Progenitor cell of endocrine pancreas (in vitro differentiated cells): ENCODE data around the gene ZNF841. TPM values are rescaled to one million over a fixed set of nuclear protein-coding genes. Genes with fewer than 3 reads are reported as not detected.
"Not testable (repeated sequence)": the region's sequence is repeated elsewhere in the genome, so short reads cannot be mapped to it uniquely, and the experiment has no call there.

Experiments
- DNase-seq: peaks from one replicate; pipeline ENCODE4 v3.0.0; 2021; ENCODE audit warnings: low spot score; ENCODE audit not compliant: unreplicated experiment
- H3K27ac Mint-ChIP-seq: 2 replicates; pipeline ENCODE4 v1.8.0; 2021; ENCODE audit warnings: mild to moderate bottlenecking, moderate library complexity, mixed read lengths
- H3K27me3 Mint-ChIP-seq: 2 replicates; pipeline ENCODE4 v1.8.0; 2021; ENCODE audit warnings: mixed read lengths
- H3K36me3 Mint-ChIP-seq: 2 replicates; pipeline ENCODE4 v1.8.0; 2022; ENCODE audit warnings: mixed read lengths; ENCODE audit not compliant: insufficient read depth
- H3K4me1 Mint-ChIP-seq: 2 replicates; pipeline ENCODE4 v1.8.0; 2021; ENCODE audit warnings: low read depth, mixed read lengths
- H3K4me3 Mint-ChIP-seq: 2 replicates; pipeline ENCODE4 v1.8.0; 2021; ENCODE audit warnings: low read depth, mild to moderate bottlenecking, moderate library complexity, mixed read lengths
- H3K9me3 Mint-ChIP-seq: 2 replicates; pipeline ENCODE4 v1.8.0; 2021; ENCODE audit warnings: low read depth, mixed read lengths
- CTCF ChIP-seq: fragments of 200-600 bp; sonication (generic); IDR thresholded peaks from one replicate; pipeline ENCODE4 v1.5.0; 2021; ENCODE audit warnings: antibody characterized with exemption, mild to moderate bottlenecking; ENCODE audit not compliant: unreplicated experiment
- total RNA-seq: library from RNA; stranded (reverse); gene quantifications from 2 replicates; pipeline ENCODE4 v1.2.1, GENCODE V29; 2021

ZNF841 gene
- total RNA-seq, 1 donor from 2014 or later = 30.7 TPM

DNA sequence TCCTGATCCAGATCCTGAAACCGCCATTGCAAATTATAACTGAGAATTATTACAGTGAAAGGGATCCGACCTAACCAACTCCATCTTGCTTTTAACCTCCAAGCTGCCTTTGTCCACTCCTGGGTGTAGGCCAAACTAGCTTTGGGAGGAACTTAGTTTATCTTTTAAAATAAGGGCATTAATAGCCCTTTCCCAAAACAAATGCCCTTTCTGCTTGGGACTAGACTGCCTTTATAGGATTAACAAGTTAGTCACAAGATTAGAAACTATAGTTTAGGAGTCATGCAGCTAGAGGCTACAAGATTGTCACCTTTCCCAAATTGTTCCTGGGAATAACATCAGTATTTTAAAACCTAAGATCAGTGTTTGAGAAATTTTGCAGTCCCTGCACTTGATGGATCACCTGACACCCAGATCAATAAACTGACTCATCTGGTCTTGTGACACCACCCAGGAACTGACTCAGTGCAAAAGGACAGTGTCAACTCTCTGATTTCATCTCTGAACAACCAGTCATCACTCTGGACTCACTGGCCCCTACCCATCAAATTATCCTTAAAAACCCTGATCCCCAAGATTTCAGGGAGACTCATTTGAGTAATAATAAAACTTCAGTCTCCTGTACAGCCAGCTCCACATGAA is 4.1 kb upstream of the ZNF841 start:
- TF ChIP-seq CTCF = no peak
- DNase-seq = no peak
- Mint-ChIP-seq H3K4me1 (peaks cover 4% of the 10 kb centered on the region), H3K4me3 (no peak overlapping the region), H3K36me3 (peaks cover 3% of the 10 kb centered on the region), H3K27ac (no peak overlapping the region), H3K27me3 (no peaks in the 10 kb centered on the region), H3K9me3 (peaks cover 19% of the 10 kb centered on the region)

DNA sequence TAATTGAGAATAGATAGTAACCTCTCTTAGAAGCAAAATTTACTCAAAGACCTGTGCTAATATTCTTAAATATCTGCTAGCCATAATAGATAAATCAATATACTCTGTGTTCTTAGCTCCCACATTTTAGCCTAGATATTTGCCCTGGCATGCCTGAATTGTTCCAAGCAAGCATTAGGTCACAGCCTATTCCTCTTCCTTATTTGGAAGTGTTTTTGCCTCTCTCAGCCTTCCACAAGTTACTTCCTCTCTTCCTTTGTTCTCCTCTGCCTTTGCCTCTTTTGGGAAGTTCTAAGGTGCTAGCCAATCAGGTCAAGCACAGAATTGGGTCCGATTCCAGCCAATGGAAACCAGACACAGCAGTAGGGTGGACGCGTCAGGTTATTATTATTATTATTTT is 851 bp upstream of the ZNF841 start:
- not testable (repeated sequence) for H3K27ac Mint-ChIP-seq
- H3K36me3 Mint-ChIP-seq = peaks cover 27% of the 10 kb centered on the region
- peak overlapping the region; percentile 93 for H3K4me3 Mint-ChIP-seq

DNA sequence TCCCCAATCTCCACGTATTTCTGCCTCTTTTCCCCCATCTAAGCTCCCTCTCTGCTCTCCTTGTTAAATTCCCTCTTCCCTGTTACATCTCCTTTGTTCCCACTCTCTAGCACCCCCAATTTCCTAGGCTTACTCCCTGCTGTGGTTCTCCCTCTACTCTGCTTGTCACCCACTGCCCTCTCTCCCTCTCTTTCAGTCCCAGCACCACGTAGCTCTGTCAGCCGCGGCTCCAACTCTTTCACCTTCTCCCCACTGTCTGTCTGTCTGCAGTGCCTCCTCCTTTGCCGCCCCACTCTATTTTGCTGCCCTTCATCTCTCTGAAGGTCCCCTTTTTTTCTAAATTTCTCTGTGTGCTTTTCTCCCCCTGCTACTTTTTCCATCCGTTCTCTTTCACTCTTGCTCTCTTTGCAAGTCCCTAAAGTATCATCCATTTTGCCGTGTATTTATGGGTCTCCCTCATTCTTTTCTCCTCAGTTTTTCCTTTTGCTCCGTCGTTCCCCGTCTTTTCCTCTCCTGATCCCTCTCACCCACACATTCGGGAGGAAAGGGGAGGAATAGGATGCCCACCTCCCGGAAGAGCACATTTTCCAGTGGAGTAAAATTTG is 937 bp downstream of the ZNF841 start:
- H3K9me3 Mint-ChIP-seq = peaks cover 26% of the 10 kb centered on the region
- peaks cover 43% of the 10 kb centered on the region for H3K36me3 Mint-ChIP-seq
- H3K27ac Mint-ChIP-seq = peak overlapping the region; percentile 96
- DNase-seq = no peak
- H3K27me3 Mint-ChIP-seq = no peaks in the 10 kb centered on the region
- peaks cover 16% of the 10 kb centered on the region for H3K4me1 Mint-ChIP-seq
- TF ChIP-seq CTCF = no peak
- H3K4me3 Mint-ChIP-seq = peak overlapping the region; percentile 93

More for the DNA sequence above, 851 bp upstream of the ZNF841 start:
- H3K4me1 Mint-ChIP-seq = peaks cover 16% of the 10 kb centered on the region
- H3K9me3 Mint-ChIP-seq = peaks cover 20% of the 10 kb centered on the region
- not testable (repeated sequence) for DNase-seq, H3K27me3 Mint-ChIP-seq

- no peak overlapping the region for H3K4me3 Mint-ChIP-seq
- TF ChIP-seq CTCF = no peak
- no peaks in the 10 kb centered on the region for H3K27me3 Mint-ChIP-seq
- peaks cover 26% of the 10 kb centered on the region for H3K9me3 Mint-ChIP-seq
- peak overlapping the region; percentile 21 for H3K27ac Mint-ChIP-seq
- DNase-seq = no peak
- peaks cover 85% of the 10 kb centered on the region for H3K36me3 Mint-ChIP-seq
- no peaks in the 10 kb centered on the region for H3K4me1 Mint-ChIP-seq
Observed at GRCh38 chr19:52086481-52086880, 9.1 kb downstream of the ZNF841 start.

DNA sequence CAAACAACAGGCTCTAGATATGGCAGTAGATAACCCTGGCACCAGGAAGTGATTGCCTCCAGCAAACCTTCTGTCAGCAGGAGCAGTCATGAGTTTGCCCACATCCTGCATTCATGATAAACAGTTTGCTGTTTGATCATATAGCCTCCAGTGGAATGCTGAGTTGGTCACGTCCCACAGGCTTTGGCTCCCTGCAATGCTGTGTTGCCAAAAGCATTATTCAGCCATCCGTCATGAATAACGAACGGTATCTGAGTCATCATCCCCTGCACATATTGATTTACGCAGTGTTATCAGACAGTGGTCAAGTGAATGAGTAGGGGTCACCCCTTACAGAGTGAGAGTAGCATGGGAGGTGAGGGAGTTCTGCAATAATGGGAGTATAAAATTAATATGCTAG is 25.1 kb downstream of the ZNF841 start:
- Mint-ChIP-seq H3K27me3 (no peaks in the 10 kb centered on the region), H3K4me3 (no peak overlapping the region), H3K27ac (no peak overlapping the region), H3K4me1 (no peaks in the 10 kb centered on the region), H3K36me3 (peaks cover 91% of the 10 kb centered on the region), H3K9me3 (peaks cover 71% of the 10 kb centered on the region)
- DNase-seq = no peak
- TF ChIP-seq CTCF = no peak

DNA sequence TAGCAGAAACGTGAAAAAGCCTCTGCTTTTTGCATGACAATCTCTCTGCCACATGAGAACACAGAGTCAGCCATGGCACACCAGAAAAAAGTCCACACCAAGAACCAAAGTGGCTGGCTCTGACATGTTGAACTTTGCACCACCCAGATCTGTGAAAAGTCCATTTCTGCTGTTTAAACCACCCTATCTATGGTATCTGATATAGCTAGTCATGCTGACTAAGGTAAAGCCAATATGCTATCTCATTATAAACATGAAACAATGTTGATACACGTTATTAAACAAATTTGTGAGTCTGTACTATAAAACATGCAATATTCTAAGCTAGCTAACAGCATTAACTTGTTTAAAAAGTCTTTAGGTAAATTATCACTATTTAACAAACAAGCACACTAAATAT is 25.9 kb downstream of the ZNF841 start:
- TF ChIP-seq CTCF = no peak
- Mint-ChIP-seq H3K9me3 (peaks cover 68% of the 10 kb centered on the region), H3K36me3 (peaks cover 91% of the 10 kb centered on the region), H3K4me3 (no peak overlapping the region), H3K27me3 (no peaks in the 10 kb centered on the region), H3K4me1 (no peaks in the 10 kb centered on the region), H3K27ac (no peak overlapping the region)
- no peak for DNase-seq
